GM23338 (cell line): Measurements from ENCODE around the gene PRKCH. TPM values are rescaled to one million over a fixed set of nuclear protein-coding genes. Genes with fewer than 3 reads are reported as not detected.

Experiments used
- ATAC-seq: fragments of 200-7000 bp; cut with Tn5 transposase; 3 replicates; pipeline ENCODE4 v1.9.1; 2020
- DNase-seq: peaks from one replicate; pipeline ENCODE4 v3.0.0-alpha.2; 2015; ENCODE audit warnings: low spot score
- H2AFZ ChIP-seq: fragments of 200-600 bp; sonication (generic); 2 replicates; pipeline ENCODE4 v1.8.0; 2016; ENCODE audit warnings: antibody characterized with exemption, mild to moderate bottlenecking, moderate library complexity
- H3F3A ChIP-seq: fragments of 200-600 bp; sonication (generic); replicated peaks from 2 replicates; pipeline ENCODE4 v1.8.0; 2017; ENCODE audit warnings: antibody characterized with exemption, mixed run types, low read depth
- H3K27ac ChIP-seq: fragments of 200-600 bp; sonication (generic); 2 replicates; pipeline ENCODE4 v1.6.1; 2016; ENCODE audit warnings: low read depth
- H3K27me3 ChIP-seq: fragments of 200-600 bp; sonication (generic); 2 replicates; pipeline ENCODE4 v1.8.0; 2016; ENCODE audit warnings: mild to moderate bottlenecking, mixed run types, moderate library complexity; ENCODE audit not compliant: insufficient read depth
- H3K36me3 ChIP-seq: fragments of 200-600 bp; sonication (generic); 2 replicates; pipeline ENCODE4 v1.8.0; 2016; ENCODE audit warnings: mild to moderate bottlenecking; ENCODE audit not compliant: insufficient read depth
- H3K4me1 ChIP-seq: fragments of 200-600 bp; sonication (generic); 2 replicates; pipeline ENCODE4 v1.8.0; 2016; ENCODE audit warnings: mild to moderate bottlenecking, moderate library complexity; ENCODE audit not compliant: insufficient read depth
- H3K4me2 ChIP-seq: fragments of 200-600 bp; sonication (generic); 2 replicates; pipeline ENCODE4 v1.7.1; 2017; ENCODE audit warnings: mixed run types
- H3K4me3 ChIP-seq: fragments of 200-600 bp; sonication (generic); 2 replicates; pipeline ENCODE4 v1.6.1; 2016; ENCODE audit warnings: mixed run types
- H3K79me2 ChIP-seq: fragments of 200-600 bp; sonication (generic); replicated peaks from 2 replicates; pipeline ENCODE4 v1.8.0; 2017; ENCODE audit warnings: mild to moderate bottlenecking; ENCODE audit not compliant: insufficient read depth
- H3K9me2 ChIP-seq: fragments of 200-600 bp; sonication (generic); 2 replicates; pipeline ENCODE4 v1.8.0; 2017; ENCODE audit not compliant: insufficient read depth
- H4K20me1 ChIP-seq: fragments of 200-600 bp; sonication (generic); replicated peaks from 2 replicates; pipeline ENCODE4 v1.8.0; 2017; ENCODE audit warnings: mild to moderate bottlenecking; ENCODE audit not compliant: insufficient read depth
- H3K27ac Mint-ChIP-seq: 2 replicates; pipeline ENCODE4 v1.8.0; 2020; ENCODE audit warnings: inconsistent platforms, mild to moderate bottlenecking, moderate library complexity, mixed read lengths
- H3K27me3 Mint-ChIP-seq: 3 replicates; pipeline ENCODE4 v1.8.0; 2022; ENCODE audit warnings: low read depth, mild to moderate bottlenecking, moderate library complexity, mixed read lengths, inconsistent platforms; ENCODE audit not compliant: insufficient read depth, poor library complexity
- H3K36me3 Mint-ChIP-seq: 3 replicates; pipeline ENCODE4 v1.8.0; 2021; ENCODE audit warnings: low read depth, mild to moderate bottlenecking, inconsistent platforms, moderate library complexity, mixed read lengths
- H3K4me1 Mint-ChIP-seq: 3 replicates; pipeline ENCODE4 v1.8.0; 2020; ENCODE audit warnings: mild to moderate bottlenecking, inconsistent platforms, mixed read lengths
- H3K4me3 Mint-ChIP-seq: 3 replicates; pipeline ENCODE4 v1.8.0; 2021; ENCODE audit warnings: moderate library complexity, mild to moderate bottlenecking, inconsistent platforms, mixed read lengths
- H3K9me3 Mint-ChIP-seq: 3 replicates; pipeline ENCODE4 v1.8.0; 2020; ENCODE audit warnings: moderate library complexity, mild to moderate bottlenecking, inconsistent platforms, mixed read lengths
- CREB1 ChIP-seq: fragments of 250-450 bp; sonication (Bioruptor Pico); IDR thresholded peaks from 2 replicates; pipeline ENCODE4 v1.5.0; 2020; ENCODE audit warnings: low read depth, mild to moderate bottlenecking, moderate library complexity
- EZH2 ChIP-seq: fragments of 200-600 bp; sonication (generic); IDR thresholded peaks from one replicate; pipeline ENCODE4 v1.8.0; 2017; ENCODE audit warnings: antibody characterized with exemption, mild to moderate bottlenecking, low read depth; ENCODE audit not compliant: unreplicated experiment
- EZH2phosphoT487 ChIP-seq: fragments of 200-600 bp; sonication (generic); IDR thresholded peaks from one replicate; pipeline ENCODE4 v1.8.1; 2018; ENCODE audit warnings: antibody characterized with exemption; ENCODE audit not compliant: unreplicated experiment
- JUNB ChIP-seq: IDR thresholded peaks from one replicate; pipeline ENCODE4 v1.6.1; 2016; ENCODE audit warnings: antibody characterized with exemption; ENCODE audit not compliant: unreplicated experiment
- NANOG ChIP-seq: IDR thresholded peaks from 2 replicates; pipeline ENCODE4 v1.6.1; 2016; ENCODE audit warnings: antibody characterized with exemption, borderline replicate concordance
- POLR2AphosphoS5 ChIP-seq: IDR thresholded peaks from 2 replicates; pipeline ENCODE4 v1.6.1; 2016; ENCODE audit warnings: antibody characterized with exemption, low read depth
- STAT1 ChIP-seq: IDR thresholded peaks from one replicate; pipeline ENCODE4 v1.6.1; 2016; ENCODE audit warnings: antibody characterized with exemption; ENCODE audit not compliant: unreplicated experiment
- ZNF331 ChIP-seq: fragments of 250-450 bp; sonication (Bioruptor Pico); IDR thresholded peaks from 2 replicates; pipeline ENCODE4 v1.5.0; 2020; ENCODE audit warnings: low read depth, mild to moderate bottlenecking, moderate library complexity
- polyA plus RNA-seq: library from polyadenylated mRNA; unstranded; fragments of >200 nt; fragmentation: Nextera tagmentation; extraction: Ambion mirVana; gene quantifications from 2 replicates; pipeline ENCODE4 v1.2.1, GENCODE V29; 2016
- total RNA-seq: library from RNA; depleted of rRNA; stranded (reverse); fragments of >200 nt; shearing (Covaris generic); gene quantifications from 2 replicates; pipeline ENCODE4 v1.2.3, GENCODE V29; 2014
- TF ChIP-seq, protein P1 (sequence below): IDR thresholded peaks from one replicate; pipeline ENCODE4 v1.6.1; 2018; ENCODE audit warnings: antibody characterized with exemption; ENCODE audit not compliant: unreplicated experiment
- TF ChIP-seq, protein P2 (sequence below), 2 experiments: fragments of 200-600 bp in 1 of 2; sonication (generic) in 1 of 2; conservative IDR thresholded peaks; 2 replicates each; pipeline versions ENCODE4 v1.5.1 to v1.6.1; 2016 to 2017; ENCODE audit warnings: antibody characterized with exemption in 2 of 2, low read depth in 2 of 2, mild to moderate bottlenecking in 2 of 2, moderate library complexity in 1 of 2
- TF ChIP-seq, protein P3 (sequence below): IDR thresholded peaks from 2 replicates; pipeline ENCODE4 v1.6.1; 2016; ENCODE audit warnings: antibody characterized with exemption
- TF ChIP-seq, protein P4 (sequence below): fragments of 250-450 bp; sonication (Bioruptor Pico); IDR thresholded peaks from 2 replicates; pipeline ENCODE4 v1.5.0; 2020; ENCODE audit warnings: mild to moderate bottlenecking, moderate library complexity

The PRKCH gene
- total and polyA plus RNA-seq, 2 experiments from 2014 or later: 5.4 to 10.1 TPM

DNA sequence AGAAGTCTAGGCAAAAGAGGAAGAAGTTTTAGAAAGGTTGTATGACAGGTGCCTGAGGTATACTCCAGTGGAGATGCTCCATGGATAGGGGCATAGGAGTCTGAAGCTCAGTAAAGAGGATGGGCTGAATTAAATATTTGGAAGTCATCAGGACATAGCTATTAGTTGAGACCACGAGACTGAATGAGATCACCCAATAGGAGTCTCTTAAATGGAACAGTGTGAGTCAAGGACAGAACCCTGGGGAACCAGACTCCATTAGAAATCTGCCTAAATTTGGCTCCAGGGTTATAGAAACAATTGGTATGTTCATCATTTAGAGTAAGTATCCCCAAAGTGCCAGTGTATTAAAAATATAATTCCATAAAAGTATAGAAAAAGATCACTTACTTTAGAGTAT, 172.6 kb downstream of the PRKCH start (continued):
- TF ChIP-seq EZH2: no peak
- no peak for TF ChIP-seq ZNF331 (CRISPR knock-in tag)
- TF ChIP-seq, protein P1, sequence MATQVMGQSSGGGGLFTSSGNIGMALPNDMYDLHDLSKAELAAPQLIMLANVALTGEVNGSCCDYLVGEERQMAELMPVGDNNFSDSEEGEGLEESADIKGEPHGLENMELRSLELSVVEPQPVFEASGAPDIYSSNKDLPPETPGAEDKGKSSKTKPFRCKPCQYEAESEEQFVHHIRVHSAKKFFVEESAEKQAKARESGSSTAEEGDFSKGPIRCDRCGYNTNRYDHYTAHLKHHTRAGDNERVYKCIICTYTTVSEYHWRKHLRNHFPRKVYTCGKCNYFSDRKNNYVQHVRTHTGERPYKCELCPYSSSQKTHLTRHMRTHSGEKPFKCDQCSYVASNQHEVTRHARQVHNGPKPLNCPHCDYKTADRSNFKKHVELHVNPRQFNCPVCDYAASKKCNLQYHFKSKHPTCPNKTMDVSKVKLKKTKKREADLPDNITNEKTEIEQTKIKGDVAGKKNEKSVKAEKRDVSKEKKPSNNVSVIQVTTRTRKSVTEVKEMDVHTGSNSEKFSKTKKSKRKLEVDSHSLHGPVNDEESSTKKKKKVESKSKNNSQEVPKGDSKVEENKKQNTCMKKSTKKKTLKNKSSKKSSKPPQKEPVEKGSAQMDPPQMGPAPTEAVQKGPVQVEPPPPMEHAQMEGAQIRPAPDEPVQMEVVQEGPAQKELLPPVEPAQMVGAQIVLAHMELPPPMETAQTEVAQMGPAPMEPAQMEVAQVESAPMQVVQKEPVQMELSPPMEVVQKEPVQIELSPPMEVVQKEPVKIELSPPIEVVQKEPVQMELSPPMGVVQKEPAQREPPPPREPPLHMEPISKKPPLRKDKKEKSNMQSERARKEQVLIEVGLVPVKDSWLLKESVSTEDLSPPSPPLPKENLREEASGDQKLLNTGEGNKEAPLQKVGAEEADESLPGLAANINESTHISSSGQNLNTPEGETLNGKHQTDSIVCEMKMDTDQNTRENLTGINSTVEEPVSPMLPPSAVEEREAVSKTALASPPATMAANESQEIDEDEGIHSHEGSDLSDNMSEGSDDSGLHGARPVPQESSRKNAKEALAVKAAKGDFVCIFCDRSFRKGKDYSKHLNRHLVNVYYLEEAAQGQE: no peak
- TF ChIP-seq POLR2AphosphoS5: no peak
- TF ChIP-seq JUNB: no peak
- TF ChIP-seq, protein P2, sequence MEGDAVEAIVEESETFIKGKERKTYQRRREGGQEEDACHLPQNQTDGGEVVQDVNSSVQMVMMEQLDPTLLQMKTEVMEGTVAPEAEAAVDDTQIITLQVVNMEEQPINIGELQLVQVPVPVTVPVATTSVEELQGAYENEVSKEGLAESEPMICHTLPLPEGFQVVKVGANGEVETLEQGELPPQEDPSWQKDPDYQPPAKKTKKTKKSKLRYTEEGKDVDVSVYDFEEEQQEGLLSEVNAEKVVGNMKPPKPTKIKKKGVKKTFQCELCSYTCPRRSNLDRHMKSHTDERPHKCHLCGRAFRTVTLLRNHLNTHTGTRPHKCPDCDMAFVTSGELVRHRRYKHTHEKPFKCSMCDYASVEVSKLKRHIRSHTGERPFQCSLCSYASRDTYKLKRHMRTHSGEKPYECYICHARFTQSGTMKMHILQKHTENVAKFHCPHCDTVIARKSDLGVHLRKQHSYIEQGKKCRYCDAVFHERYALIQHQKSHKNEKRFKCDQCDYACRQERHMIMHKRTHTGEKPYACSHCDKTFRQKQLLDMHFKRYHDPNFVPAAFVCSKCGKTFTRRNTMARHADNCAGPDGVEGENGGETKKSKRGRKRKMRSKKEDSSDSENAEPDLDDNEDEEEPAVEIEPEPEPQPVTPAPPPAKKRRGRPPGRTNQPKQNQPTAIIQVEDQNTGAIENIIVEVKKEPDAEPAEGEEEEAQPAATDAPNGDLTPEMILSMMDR (conservative IDR thresholded peaks at IDR 0.05; ENCODE audit: low read depth in 2 of 2): no peak
- TF ChIP-seq STAT1: no peak
- TF ChIP-seq NANOG: no peak
- no peak for TF ChIP-seq EZH2phosphoT487
- TF ChIP-seq CREB1: no peak
- TF ChIP-seq, protein P3, sequence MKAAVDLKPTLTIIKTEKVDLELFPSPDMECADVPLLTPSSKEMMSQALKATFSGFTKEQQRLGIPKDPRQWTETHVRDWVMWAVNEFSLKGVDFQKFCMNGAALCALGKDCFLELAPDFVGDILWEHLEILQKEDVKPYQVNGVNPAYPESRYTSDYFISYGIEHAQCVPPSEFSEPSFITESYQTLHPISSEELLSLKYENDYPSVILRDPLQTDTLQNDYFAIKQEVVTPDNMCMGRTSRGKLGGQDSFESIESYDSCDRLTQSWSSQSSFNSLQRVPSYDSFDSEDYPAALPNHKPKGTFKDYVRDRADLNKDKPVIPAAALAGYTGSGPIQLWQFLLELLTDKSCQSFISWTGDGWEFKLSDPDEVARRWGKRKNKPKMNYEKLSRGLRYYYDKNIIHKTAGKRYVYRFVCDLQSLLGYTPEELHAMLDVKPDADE: no peak

DNA sequence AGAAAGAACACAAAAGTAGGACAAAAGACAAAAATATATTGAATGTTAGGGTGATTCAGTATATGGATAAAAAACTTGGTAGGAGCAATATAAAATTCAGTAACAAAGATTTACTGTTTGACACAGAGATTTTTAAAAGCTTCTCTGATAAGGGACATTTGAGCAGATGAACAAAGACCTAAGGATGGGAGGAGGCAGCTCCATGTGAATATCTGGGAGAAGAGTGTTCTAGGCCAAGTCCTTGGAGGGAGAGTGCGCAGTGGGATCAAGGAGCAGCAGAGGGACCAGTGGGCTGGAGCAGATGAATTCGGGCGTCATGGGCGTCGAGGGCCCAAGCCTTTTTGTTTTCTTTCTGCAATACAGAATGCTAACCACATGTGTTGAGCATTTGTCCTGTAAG, 174.4 kb downstream of the PRKCH start:
- no peak overlapping the region for H3K27ac ChIP-seq

More for the DNA sequence above, 174.4 kb downstream of the PRKCH start:
- Mint-ChIP-seq H3K4me1 (peaks cover 16% of the 10 kb centered on the region), H3K4me3 (no peak overlapping the region), H3K9me3 (no peaks in the 10 kb centered on the region), H3K27ac (no peak overlapping the region), H3K27me3 (no peaks in the 10 kb centered on the region), H3K36me3 (no peaks in the 10 kb centered on the region)
- Histone ChIP-seq H3K36me3 (no peaks in the 10 kb centered on the region), H3K27me3 (no peaks in the 10 kb centered on the region), H2AFZ (no peak overlapping the region), H3K4me1 (peaks cover 20% of the 10 kb centered on the region), H4K20me1 (no peaks in the 10 kb centered on the region), H3K79me2 (no peaks in the 10 kb centered on the region), H3F3A (no peaks in the 10 kb centered on the region), H3K4me2 (no peak overlapping the region), H3K9me2 (no peaks in the 10 kb centered on the region), H3K4me3 (no peak overlapping the region)
- no peak for DNase-seq
- ATAC-seq: no peak
- TF ChIP-seq ZNF331 (CRISPR knock-in tag) (no peak), POLR2AphosphoS5 (no peak)
- TF ChIP-seq, protein P4, sequence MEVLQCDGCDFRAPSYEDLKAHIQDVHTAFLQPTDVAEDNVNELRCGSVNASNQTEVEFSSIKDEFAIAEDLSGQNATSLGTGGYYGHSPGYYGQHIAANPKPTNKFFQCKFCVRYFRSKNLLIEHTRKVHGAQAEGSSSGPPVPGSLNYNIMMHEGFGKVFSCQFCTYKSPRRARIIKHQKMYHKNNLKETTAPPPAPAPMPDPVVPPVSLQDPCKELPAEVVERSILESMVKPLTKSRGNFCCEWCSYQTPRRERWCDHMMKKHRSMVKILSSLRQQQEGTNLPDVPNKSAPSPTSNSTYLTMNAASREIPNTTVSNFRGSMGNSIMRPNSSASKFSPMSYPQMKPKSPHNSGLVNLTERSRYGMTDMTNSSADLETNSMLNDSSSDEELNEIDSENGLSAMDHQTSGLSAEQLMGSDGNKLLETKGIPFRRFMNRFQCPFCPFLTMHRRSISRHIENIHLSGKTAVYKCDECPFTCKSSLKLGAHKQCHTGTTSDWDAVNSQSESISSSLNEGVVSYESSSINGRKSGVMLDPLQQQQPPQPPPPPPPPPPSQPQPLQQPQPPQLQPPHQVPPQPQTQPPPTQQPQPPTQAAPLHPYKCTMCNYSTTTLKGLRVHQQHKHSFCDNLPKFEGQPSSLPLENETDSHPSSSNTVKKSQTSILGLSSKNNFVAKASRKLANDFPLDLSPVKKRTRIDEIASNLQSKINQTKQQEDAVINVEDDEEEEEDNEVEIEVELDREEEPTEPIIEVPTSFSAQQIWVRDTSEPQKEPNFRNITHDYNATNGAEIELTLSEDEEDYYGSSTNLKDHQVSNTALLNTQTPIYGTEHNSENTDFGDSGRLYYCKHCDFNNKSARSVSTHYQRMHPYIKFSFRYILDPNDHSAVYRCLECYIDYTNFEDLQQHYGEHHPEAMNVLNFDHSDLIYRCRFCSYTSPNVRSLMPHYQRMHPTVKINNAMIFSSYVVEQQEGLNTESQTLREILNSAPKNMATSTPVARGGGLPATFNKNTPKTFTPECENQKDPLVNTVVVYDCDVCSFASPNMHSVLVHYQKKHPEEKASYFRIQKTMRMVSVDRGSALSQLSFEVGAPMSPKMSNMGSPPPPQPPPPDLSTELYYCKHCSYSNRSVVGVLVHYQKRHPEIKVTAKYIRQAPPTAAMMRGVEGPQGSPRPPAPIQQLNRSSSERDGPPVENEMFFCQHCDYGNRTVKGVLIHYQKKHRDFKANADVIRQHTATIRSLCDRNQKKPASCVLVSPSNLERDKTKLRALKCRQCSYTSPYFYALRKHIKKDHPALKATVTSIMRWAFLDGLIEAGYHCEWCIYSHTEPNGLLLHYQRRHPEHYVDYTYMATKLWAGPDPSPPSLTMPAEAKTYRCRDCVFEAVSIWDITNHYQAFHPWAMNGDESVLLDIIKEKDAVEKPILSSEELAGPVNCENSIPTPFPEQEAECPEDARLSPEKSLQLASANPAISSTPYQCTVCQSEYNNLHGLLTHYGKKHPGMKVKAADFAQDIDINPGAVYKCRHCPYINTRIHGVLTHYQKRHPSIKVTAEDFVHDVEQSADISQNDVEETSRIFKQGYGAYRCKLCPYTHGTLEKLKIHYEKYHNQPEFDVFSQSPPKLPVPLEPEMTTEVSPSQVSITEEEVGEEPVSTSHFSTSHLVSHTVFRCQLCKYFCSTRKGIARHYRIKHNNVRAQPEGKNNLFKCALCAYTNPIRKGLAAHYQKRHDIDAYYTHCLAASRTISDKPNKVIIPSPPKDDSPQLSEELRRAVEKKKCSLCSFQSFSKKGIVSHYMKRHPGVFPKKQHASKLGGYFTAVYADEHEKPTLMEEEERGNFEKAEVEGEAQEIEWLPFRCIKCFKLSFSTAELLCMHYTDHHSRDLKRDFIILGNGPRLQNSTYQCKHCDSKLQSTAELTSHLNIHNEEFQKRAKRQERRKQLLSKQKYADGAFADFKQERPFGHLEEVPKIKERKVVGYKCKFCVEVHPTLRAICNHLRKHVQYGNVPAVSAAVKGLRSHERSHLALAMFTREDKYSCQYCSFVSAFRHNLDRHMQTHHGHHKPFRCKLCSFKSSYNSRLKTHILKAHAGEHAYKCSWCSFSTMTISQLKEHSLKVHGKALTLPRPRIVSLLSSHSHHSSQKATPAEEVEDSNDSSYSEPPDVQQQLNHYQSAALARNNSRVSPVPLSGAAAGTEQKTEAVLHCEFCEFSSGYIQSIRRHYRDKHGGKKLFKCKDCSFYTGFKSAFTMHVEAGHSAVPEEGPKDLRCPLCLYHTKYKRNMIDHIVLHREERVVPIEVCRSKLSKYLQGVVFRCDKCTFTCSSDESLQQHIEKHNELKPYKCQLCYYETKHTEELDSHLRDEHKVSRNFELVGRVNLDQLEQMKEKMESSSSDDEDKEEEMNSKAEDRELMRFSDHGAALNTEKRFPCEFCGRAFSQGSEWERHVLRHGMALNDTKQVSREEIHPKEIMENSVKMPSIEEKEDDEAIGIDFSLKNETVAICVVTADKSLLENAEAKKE (CRISPR knock-in tag): no peak
